GM10266 (cell line): Measurements from ENCODE around the gene STAG2.
"Not testable (repeated sequence)": the region's sequence is repeated elsewhere in the genome, so short reads cannot be mapped to it uniquely, and the experiment has no call there.

Experiments
- DNase-seq: peaks from one replicate; pipeline ENCODE4 v3.0.0; 2012; ENCODE audit errors: extremely low spot score
- TF ChIP-seq, protein P1 (sequence below): IDR thresholded peaks from 2 replicates; pipeline ENCODE4 v1.5.1; 2012; ENCODE audit warnings: mild to moderate bottlenecking, low read depth; ENCODE audit not compliant: control insufficient read depth, insufficient read depth; ENCODE audit errors: missing control alignments

The STAG2 gene

DNA sequence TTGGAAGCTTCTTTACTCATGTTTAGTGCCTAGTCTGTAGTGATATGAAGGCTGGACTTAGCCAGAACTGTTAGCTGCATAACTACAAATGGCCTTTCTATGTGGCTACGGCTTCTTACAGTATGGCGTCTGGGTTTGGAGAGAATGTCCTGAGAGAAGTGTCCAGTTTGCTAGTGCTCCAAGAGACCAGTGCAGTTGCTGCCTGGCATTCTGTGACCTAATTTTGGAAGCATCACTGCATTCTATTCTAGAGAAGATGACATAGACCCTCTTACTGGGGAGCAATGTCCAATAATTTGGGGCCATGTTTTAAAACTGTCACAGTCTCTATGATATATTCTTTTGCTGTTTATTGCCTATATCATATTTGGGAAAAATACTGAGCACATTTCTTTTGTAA lies 74.2 kb downstream of the STAG2 start:
- no peak for DNase-seq
- TF ChIP-seq, protein P1, sequence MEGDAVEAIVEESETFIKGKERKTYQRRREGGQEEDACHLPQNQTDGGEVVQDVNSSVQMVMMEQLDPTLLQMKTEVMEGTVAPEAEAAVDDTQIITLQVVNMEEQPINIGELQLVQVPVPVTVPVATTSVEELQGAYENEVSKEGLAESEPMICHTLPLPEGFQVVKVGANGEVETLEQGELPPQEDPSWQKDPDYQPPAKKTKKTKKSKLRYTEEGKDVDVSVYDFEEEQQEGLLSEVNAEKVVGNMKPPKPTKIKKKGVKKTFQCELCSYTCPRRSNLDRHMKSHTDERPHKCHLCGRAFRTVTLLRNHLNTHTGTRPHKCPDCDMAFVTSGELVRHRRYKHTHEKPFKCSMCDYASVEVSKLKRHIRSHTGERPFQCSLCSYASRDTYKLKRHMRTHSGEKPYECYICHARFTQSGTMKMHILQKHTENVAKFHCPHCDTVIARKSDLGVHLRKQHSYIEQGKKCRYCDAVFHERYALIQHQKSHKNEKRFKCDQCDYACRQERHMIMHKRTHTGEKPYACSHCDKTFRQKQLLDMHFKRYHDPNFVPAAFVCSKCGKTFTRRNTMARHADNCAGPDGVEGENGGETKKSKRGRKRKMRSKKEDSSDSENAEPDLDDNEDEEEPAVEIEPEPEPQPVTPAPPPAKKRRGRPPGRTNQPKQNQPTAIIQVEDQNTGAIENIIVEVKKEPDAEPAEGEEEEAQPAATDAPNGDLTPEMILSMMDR: no peak

DNA sequence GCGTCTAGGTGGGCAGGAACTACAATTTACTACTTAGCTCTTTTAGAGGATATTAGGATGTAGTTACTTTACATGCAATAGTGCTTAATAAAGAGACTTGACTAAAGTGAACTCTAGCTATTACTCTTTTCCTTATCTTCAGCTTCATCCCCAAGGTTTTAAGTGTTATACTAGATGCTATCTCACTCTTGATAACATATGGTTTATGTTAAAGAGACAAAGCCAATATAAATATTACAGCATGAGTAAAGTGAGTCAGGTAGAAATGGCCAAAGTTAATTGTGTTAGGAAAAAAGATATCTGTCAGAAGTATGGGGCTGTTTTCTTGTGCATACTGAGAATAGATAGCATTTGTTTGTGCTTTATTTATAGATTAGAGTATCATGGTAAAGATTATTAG lies 80.5 kb downstream of the STAG2 start:
- TF ChIP-seq, protein P1: no peak

DNA sequence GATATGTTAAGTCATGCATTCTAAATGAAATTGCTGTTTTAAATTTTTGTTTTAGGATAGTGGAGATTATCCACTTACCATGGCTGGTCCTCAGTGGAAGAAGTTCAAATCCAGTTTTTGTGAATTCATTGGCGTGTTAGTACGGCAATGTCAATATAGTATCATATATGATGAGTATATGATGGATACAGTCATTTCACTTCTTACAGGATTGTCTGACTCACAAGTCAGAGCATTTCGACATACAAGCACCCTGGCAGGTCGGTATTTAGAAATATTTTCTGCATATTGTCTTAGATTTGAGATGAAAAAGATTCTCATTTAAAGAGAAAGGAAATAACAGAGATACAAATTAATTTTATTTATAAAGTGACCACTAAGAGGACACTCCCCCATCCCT lies 83.6 kb downstream of the STAG2 start:
- TF ChIP-seq, protein P1: no peak
- no peak for DNase-seq

More for the DNA sequence above, 80.5 kb downstream of the STAG2 start:
- DNase-seq: no peak

DNA sequence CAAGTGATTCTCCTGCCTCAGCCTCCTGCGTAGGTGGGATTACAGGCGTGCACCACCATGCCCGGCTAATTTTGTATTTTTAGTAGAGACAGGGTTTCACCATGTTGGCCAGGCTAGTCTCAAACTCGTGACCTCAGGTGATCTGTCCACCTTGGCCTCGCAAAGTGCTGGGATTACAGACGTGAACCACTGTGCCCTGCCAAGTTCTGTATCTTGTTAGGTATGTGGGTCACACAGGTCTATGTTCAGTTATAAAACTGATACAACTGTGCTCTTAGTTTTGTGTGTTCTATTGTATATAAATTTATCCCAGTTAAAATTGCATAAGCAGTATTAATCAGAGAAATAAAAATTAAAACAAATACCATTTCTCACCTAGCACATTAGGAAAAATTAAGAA lies 122.9 kb downstream of the STAG2 start:
- not testable (repeated sequence) for DNase-seq

DNA sequence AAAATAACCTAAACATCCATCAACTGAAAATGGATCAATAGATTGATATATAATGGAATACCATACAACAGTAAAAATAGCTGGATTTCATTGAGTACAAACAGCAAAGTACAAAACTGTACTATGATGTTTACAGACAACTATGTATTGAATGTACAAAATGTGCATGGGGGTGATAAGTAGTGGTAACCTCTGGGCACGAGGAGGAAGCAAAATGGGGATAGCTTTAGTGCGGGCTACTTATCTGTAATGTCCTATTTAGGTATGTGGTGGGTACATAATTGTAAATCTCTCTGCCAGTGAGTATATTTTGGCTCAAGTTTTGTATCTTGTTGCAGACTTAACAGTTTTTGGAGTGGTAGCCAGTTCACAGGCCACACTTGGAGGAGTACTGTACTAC lies 123.6 kb downstream of the STAG2 start:
- DNase-seq: no peak

DNA sequence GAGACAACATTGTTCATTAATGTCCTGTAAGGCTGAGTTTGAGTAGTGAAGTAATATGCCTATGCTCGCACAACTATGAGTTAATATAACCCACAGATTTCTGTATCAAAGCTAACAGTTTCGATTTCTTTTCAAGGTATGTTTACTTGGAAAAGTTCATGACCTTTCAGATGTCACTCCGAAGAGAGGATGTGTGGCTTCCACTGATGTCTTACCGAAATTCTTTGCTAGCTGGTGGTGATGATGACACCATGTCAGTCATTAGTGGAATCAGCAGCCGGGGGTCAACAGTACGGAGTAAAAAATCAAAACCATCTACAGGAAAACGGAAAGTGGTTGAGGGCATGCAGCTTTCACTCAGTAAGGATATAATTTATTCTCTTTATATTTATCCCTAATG lies 124.9 kb downstream of the STAG2 start:
- TF ChIP-seq, protein P1: no peak
- no peak for DNase-seq

More for the DNA sequence above, 123.6 kb downstream of the STAG2 start:
- TF ChIP-seq, protein P1: no peak

DNA sequence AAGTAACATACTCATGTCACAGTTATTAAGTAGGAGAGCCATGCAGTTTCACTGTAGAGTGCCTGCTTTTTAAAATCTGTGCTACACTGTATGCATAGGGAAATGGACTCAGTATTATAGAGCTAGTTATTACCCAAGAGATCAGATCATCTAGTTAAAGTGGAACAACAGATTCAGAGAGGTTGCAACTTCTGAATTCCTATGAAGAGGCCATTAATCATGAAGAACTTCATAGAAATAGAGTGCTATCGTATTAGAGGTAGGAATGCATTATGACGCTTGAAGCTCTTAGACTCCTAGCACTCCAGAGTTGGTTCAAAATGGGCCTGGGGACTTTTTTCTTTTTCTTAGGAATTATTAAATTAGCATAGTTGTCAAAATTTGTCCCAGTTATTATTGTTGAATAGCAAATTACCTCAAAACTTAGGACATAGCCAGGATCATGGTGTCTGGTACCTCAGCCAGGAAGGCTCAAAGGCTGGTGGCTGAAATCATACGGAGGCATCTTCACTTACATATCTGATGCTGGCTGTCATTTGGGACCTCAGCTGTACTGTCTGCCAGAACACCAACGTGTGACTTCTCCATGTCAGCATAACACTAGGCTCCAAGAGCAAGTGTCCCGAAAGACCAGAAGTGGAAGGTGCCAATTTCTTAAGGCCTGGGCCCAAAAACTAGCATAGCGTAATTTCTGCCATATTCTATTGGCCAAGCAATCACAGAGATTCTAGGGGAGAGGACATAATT lies 125.7 kb downstream of the STAG2 start:
- DNase-seq: no peak
- TF ChIP-seq, protein P1: no peak

DNA sequence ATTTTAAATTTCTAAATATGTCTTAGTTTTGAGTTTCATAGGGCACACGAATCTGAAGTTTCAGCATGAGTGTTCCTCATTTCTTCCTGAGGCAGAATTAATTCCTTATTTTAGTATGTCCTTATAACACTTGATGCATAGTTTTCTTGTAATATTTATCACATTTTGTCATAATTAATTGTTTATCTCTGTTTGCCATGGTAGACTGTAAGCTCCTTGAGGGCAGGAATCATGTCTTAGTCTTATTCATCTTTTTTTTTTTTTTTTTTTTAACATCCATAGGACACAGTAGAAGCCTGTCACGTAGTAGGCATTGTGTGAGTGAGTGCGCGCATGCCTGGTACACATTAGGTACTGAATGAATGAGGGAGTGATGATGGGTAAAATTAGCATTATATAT lies 131.7 kb downstream of the STAG2 start:
- TF ChIP-seq, protein P1: no peak
- DNase-seq: no peak
